C1 segment of cervical spinal cord (tissue), 14 donors: Measurements from ENCODE around the gene MSANTD2.

Experiments
- DNase-seq, 14 donors: peaks; one replicate each; lab custom pipeline; 2025; lab: John Stamatoyannopoulos, UW

Gene MSANTD2

GRCh38 chr11:124737638-124738305 is 62.4 kb downstream of the MSANTD2 start:
- DNase-seq, result no peak

GRCh38 chr11:124736736-124737135 is 63.5 kb downstream of the MSANTD2 start:
- no peak for DNase-seq

- no peak for DNase-seq
Observed at GRCh38 chr11:124732230-124732629, 68.0 kb downstream of the MSANTD2 start.

- DNase-seq, result no peak
Observed at GRCh38 chr11:124729571-124729970, 70.6 kb downstream of the MSANTD2 start.

GRCh38 chr11:124728134-124728533 is 72.1 kb downstream of the MSANTD2 start:
- DNase-seq, result no peak

- DNase-seq, result no peak
Observed at GRCh38 chr11:124727474-124727873, 72.7 kb downstream of the MSANTD2 start.

- no peak for DNase-seq
Observed at GRCh38 chr11:124725719-124726105, 74.5 kb downstream of the MSANTD2 start.

- DNase-seq, result no peak
Observed at GRCh38 chr11:124724979-124725718, 75.1 kb downstream of the MSANTD2 start.

- DNase-seq, result no peak
Observed at GRCh38 chr11:124722176-124722575, 78.0 kb downstream of the MSANTD2 start.

GRCh38 chr11:124719534-124719933 is 80.7 kb downstream of the MSANTD2 start:
- DNase-seq, result no peak

- no peak for DNase-seq
Observed at GRCh38 chr11:124718801-124719200, 81.4 kb downstream of the MSANTD2 start.

- DNase-seq, result peak in 2 of 14 donors; percentile 7 to 12
Observed at GRCh38 chr11:124717786-124718651, 82.2 kb downstream of the MSANTD2 start.

- no peak for DNase-seq
Observed at GRCh38 chr11:124717421-124717785, 82.8 kb downstream of the MSANTD2 start.

- DNase-seq, result no peak
Observed at GRCh38 chr11:124716591-124716990, 83.6 kb downstream of the MSANTD2 start.
